Fibroblast of the aortic adventitia (primary cell): ENCODE measurements around the gene SIRT5. TPM values are rescaled to one million over a fixed set of nuclear protein-coding genes. Genes with fewer than 3 reads are reported as not detected.

Experiments
- DNase-seq: peaks from one replicate; pipeline ENCODE4 v3.0.0-alpha.2; 2010; ENCODE audit warnings: low read depth
- H3K4me3 ChIP-seq: 2 replicates; pipeline ENCODE4 v1.5.1; 2011; ENCODE audit warnings: low read depth, mild to moderate bottlenecking, control low read depth, low read length, moderate library complexity
- CTCF ChIP-seq: IDR thresholded peaks from 2 replicates; pipeline ENCODE4 v1.5.1; 2011; ENCODE audit warnings: mild to moderate bottlenecking, low read length, control low read depth, inconsistent platforms; ENCODE audit not compliant: insufficient read depth
- total RNA-seq: library from RNA; depleted of rRNA; stranded (reverse); fragments of >200 nt; gene quantifications from 2 replicates; pipeline ENCODE4 v1.2.3, GENCODE V29; 2012; ENCODE audit warnings: low replicate concordance

SIRT5 gene
- total RNA-seq, 1 donor, result 8.6 TPM

DNA sequence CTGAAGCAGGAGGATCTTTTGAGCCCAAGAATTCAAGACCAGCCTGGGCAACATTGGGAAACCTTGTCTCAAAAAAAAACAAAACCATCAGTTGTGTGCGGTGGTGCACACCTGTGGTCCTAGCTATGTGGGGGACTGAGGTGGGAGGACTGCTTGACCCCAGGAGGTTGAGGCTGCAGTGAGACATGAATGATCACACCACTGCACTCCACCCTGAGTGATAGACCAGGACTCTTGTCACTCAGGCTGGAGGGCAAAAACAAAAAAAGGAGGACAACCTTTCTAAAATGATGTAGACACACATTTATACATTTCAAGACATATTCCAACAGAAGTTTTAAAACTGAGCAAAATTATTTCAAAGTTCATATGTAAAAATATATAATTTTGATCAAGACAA, 85.9 kb downstream of the SIRT5 start:
- no peak for TF ChIP-seq CTCF
- no peak for DNase-seq
- H3K4me3 ChIP-seq, result no peak overlapping the region

DNA sequence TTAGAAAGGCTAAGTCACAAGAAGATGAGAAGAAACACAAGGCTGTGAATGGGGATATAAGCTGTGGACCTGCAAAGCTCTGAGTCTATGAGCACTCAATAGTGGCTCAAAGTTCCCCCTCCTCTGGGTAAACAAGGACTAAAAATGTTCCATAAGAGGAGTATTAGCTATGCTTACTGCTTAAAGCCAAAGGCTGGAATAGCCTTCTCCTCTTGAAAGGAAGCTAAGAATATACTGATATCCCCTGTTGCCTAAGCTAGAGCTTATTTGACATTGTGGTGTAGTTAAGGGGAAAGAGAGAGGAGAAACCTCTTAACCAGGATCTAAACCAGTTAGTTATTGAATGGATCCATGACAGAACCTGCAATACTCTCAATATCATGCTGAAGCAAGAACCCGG, 86.5 kb downstream of the SIRT5 start:
- no peak for TF ChIP-seq CTCF
- DNase-seq, result no peak
- no peak overlapping the region for H3K4me3 ChIP-seq

- no peak for TF ChIP-seq CTCF
- DNase-seq, result no peak
- no peak overlapping the region for H3K4me3 ChIP-seq
These were observed 87.2 kb downstream of the SIRT5 start for GRCh38 chr6:13661647-13662046.

DNA sequence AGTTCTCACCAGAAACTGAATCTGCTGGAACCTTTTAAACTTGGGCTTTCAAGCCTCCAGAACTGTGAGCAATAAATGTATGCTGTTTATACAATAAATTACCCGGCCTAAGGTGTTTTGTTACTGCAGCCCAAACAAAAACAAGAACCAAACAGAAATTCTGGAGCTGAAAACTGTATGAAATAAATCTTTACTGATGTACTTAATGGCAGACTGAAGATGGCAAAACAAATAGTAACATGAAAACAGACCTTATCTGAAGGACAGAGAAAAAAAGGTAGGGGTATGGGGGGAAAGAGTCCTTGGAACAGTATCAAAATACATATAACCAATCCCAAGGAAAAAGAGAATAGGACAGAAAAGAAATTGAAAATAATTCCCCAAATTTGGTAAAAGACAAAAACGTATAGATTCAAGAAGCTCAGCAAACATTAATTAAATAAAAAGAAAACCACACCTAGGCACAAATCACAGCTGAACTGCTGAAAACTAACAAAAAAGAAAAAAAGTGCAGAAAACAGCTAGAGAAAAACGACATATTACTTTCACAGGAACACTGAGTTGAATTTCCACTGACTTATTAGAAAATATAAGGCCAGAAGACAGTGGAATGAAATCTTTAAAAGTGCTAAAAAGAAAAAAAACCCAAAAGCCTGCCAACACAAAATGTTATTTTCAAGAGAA, 88.4 kb downstream of the SIRT5 start:
- TF ChIP-seq CTCF, result no peak
- no peak for DNase-seq
- H3K4me3 ChIP-seq, result no peak overlapping the region

DNA sequence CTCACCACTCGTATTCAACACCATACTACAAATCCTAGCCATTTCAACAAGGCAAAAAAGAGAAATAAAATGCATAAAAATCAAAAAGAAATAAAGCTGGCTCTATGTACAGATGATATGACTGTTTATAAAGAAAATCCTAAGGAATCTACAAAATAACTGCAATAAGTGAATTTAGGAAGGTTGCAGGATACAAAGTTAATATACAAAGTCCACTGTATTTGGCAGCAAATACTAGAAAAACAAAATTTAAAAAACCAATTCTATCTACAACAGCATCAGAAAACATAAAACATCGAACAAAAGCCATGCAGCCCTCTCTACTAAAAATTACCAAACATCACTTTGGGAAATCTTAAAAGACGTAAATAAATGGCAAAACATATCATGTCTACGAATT, 89.6 kb downstream of the SIRT5 start:
- no peak overlapping the region for H3K4me3 ChIP-seq
- DNase-seq, result no peak

More for the DNA sequence above, 89.6 kb downstream of the SIRT5 start:
- no peak for TF ChIP-seq CTCF

Other genes starting within 250 kb of the SIRT5 start
- gene TBC1D7, start 246.1 kb upstream of the SIRT5 start, total RNA-seq, result 15.8 and 44.2 TPM in 2 replicates
- 2.6 and 3.0 TPM in 2 replicates for gene GFOD1, start 87.0 kb upstream of the SIRT5 start, total RNA-seq
- gene NOL7, start 40.7 kb downstream of the SIRT5 start, total RNA-seq, result 64.6 and 181 TPM in 2 replicates
- 21.1 and 35.5 TPM in 2 replicates for gene RANBP9, start 137.2 kb downstream of the SIRT5 start, total RNA-seq
- 7.8 and 12.9 TPM in 2 replicates for gene MCUR1, start 240.0 kb downstream of the SIRT5 start, total RNA-seq